Activated B cell treated with CpG ODN at 0.5 μM for 24 hours (primary cell): Measurements from ENCODE around the gene LONP1. TPM values are rescaled to one million over a fixed set of nuclear protein-coding genes. Genes with fewer than 3 reads are reported as not detected.

ENCODE experiments used
- ATAC-seq: fragments of 200-7000 bp; cut with Tn5 transposase; one replicate; pipeline ENCODE4 v1.10.0; 2021; ENCODE audit warnings: low read depth, mild to moderate bottlenecking, moderate library complexity
- CTCF ChIA-PET: fragments of 350-600 bp; sonication (Branson Sonifier 250); formaldehyde crosslinking; loops from one replicate; lab custom pipeline; 2021; ENCODE audit warnings: antibody characterized with exemption; lab: Charles Lee
- POLR2A ChIA-PET: fragments of 350-600 bp; sonication (Branson Sonifier 250); formaldehyde crosslinking; loops from one replicate; lab custom pipeline; 2021; ENCODE audit warnings: antibody characterized with exemption; lab: Charles Lee
- DNase-seq: peaks from one replicate; pipeline ENCODE4 v3.0.0; 2022
- H3K27ac Mint-ChIP-seq: one replicate; pipeline ENCODE4 v1.8.0; 2020; ENCODE audit warnings: mixed read lengths
- H3K27me3 Mint-ChIP-seq: one replicate; pipeline ENCODE4 v1.8.0; 2021; ENCODE audit warnings: mixed read lengths
- H3K36me3 Mint-ChIP-seq: one replicate; pipeline ENCODE4 v1.8.0; 2021; ENCODE audit warnings: low read depth, mixed read lengths
- H3K4me1 Mint-ChIP-seq: one replicate; pipeline ENCODE4 v1.8.0; 2021; ENCODE audit warnings: mixed read lengths
- H3K4me3 Mint-ChIP-seq: one replicate; pipeline ENCODE4 v1.8.0; 2020; ENCODE audit warnings: mild to moderate bottlenecking, mixed read lengths
- H3K9me3 Mint-ChIP-seq: one replicate; pipeline ENCODE4 v1.8.0; 2020; ENCODE audit warnings: mixed read lengths
- CTCF ChIP-seq: fragments of 200-600 bp; IDR thresholded peaks from one replicate; pipeline ENCODE4 v1.8.0; 2022; ENCODE audit warnings: antibody characterized with exemption, mild to moderate bottlenecking
- intact Hi-C: fragments of 100-400 bp; cut with micrococcal nuclease; formaldehyde crosslinking; loops from one replicate; pipeline ENCODE4 v1.15.1; 2024
- total RNA-seq: library from RNA; stranded (reverse); gene quantifications from 2 replicates; pipeline ENCODE4 v1.2.3, GENCODE V29; 2022

Gene LONP1
- total RNA-seq, 1 donor from 2014 or later = 72.9 TPM

- H3K27ac Mint-ChIP-seq = no peak overlapping the region
Observed at GRCh38 chr19:5713228-5713627, 6.7 kb downstream of the LONP1 start.

GRCh38 chr19:5711713-5712161 is 8.2 kb downstream of the LONP1 start:
- DNase-seq (no peak), ATAC-seq (no peak)
- CTCF ChIA-PET = no interaction called here
- peaks cover 61% of the 10 kb centered on the region for H3K36me3 Mint-ChIP-seq
- no peak overlapping the region for H3K4me3 Mint-ChIP-seq
- POLR2A ChIA-PET = interaction anchor here (0.6 to 0.9 kb wide), 3 partner anchors 21 to 703 kb away, joined by 3 read pairs; no protein-coding TSS in a partner anchor
- TF ChIP-seq CTCF = no peak
- H3K27ac Mint-ChIP-seq = no peak overlapping the region
- intact Hi-C loops = no loop called here
- no peaks in the 10 kb centered on the region for H3K9me3 Mint-ChIP-seq
- peaks cover 1% of the 10 kb centered on the region for H3K4me1 Mint-ChIP-seq
- no peaks in the 10 kb centered on the region for H3K27me3 Mint-ChIP-seq

More at GRCh38 chr19:5713228-5713627, 6.7 kb downstream of the LONP1 start:
- no peaks in the 10 kb centered on the region for H3K9me3 Mint-ChIP-seq
- DNase-seq = no peak
- H3K4me3 Mint-ChIP-seq = no peak overlapping the region
- peaks cover 11% of the 10 kb centered on the region for H3K4me1 Mint-ChIP-seq
- ATAC-seq = no peak
- intact Hi-C loops = no loop called here
- H3K36me3 Mint-ChIP-seq = peaks cover 59% of the 10 kb centered on the region
- TF ChIP-seq CTCF = no peak
- ChIA-PET CTCF (interaction anchor here (0.6 kb wide), 1 partner anchor 1044 kb away, joined by 3 read pairs; no protein-coding TSS in a partner anchor), POLR2A (no interaction called here)
- no peaks in the 10 kb centered on the region for H3K27me3 Mint-ChIP-seq

GRCh38 chr19:5711025-5711424 is 8.9 kb downstream of the LONP1 start:
- Mint-ChIP-seq H3K4me3 (no peak overlapping the region), H3K36me3 (peaks cover 68% of the 10 kb centered on the region), H3K27ac (no peak overlapping the region), H3K9me3 (no peaks in the 10 kb centered on the region), H3K27me3 (no peaks in the 10 kb centered on the region), H3K4me1 (peaks cover 1% of the 10 kb centered on the region)
- no peak for DNase-seq
- ATAC-seq = no peak
- intact Hi-C loops = no loop called here
- ChIA-PET CTCF (no interaction called here), POLR2A (interaction anchor here (0.6 kb wide), 1 partner anchor 703 kb away, joined by 3 read pairs; no protein-coding TSS in a partner anchor)
- TF ChIP-seq CTCF = no peak

GRCh38 chr19:5707576-5708575 is 12.1 kb downstream of the LONP1 start:
- ChIA-PET POLR2A (interaction anchor here (0.8 to 1.2 kb wide), 2 partner anchors 11 to 18 kb away, joined by 3 read pairs; partner anchors contain the start of gene RPL36), CTCF (no interaction called here)
- Mint-ChIP-seq H3K36me3 (peaks cover 73% of the 10 kb centered on the region), H3K27me3 (no peaks in the 10 kb centered on the region), H3K4me3 (no peak overlapping the region), H3K9me3 (no peaks in the 10 kb centered on the region), H3K4me1 (no peaks in the 10 kb centered on the region), H3K27ac (no peak overlapping the region)
- ATAC-seq = no peak
- TF ChIP-seq CTCF = no peak
- no peak for DNase-seq
- intact Hi-C loops = no loop called here
